ENCODE measurements around the gene EVL. TPM values are rescaled to one million over a fixed set of nuclear protein-coding genes. Genes with fewer than 3 reads are reported as not detected.

EVL gene
- polyA plus RNA-seq, 1 experiment, result 18.6 TPM

GRCh38 chr14:100083706-100084105 is 18.5 kb downstream of the EVL start:
- Histone ChIP-seq H3K36me3 (ENCODE audit: control insufficient read depth, insufficient read depth, low read length) (peaks cover 1% of the 10 kb centered on the region), H3K27me3 (ENCODE audit: control insufficient read depth, insufficient read depth, low read length) (no peaks in the 10 kb centered on the region), H3K4me3 (ENCODE audit: low read depth, low read length) (no peak overlapping the region)
- CTCF ChIA-PET, result interaction anchor here (1.6 to 5.1 kb wide), 2 partner anchors 10 to 25 kb away, joined by 4 to 21 read pairs; no protein-coding TSS in a partner anchor
- POLR2A ChIA-PET, result interaction anchor here (0.6 to 0.7 kb wide), 2 partner anchors 13 to 53 kb away, joined by 3 to 9 read pairs; no protein-coding TSS in a partner anchor
- no peak for TF ChIP-seq CTCF (IDR thresholded peaks at IDR 0.05; ENCODE audit: insufficient read depth, low read depth, low read length)
- no peak for DNase-seq (ENCODE audit: low read depth)

- H3K4me3 ChIP-seq (ENCODE audit: low read depth, low read length), result no peak overlapping the region
- H3K36me3 ChIP-seq (ENCODE audit: control insufficient read depth, insufficient read depth, low read length), result peaks cover 1% of the 10 kb centered on the region
- POLR2A ChIA-PET, result no interaction called here
- CTCF ChIA-PET, result interaction anchor here (5.1 kb wide), 1 partner anchor 24 kb away, joined by 21 read pairs; no protein-coding TSS in a partner anchor
- no peak for DNase-seq (ENCODE audit: low read depth)
- H3K27me3 ChIP-seq (ENCODE audit: control insufficient read depth, insufficient read depth, low read length), result no peaks in the 10 kb centered on the region
- TF ChIP-seq CTCF (IDR thresholded peaks at IDR 0.05; ENCODE audit: insufficient read depth, low read depth, low read length), result no peak
Observed at GRCh38 chr14:100084591-100084990, 19.4 kb downstream of the EVL start.

GRCh38 chr14:100085462-100085861 is 20.2 kb downstream of the EVL start:
- no peak for DNase-seq (ENCODE audit: low read depth)
- H3K4me3 ChIP-seq (ENCODE audit: low read depth, low read length), result no peak overlapping the region

GRCh38 chr14:100086361-100086760 is 21.1 kb downstream of the EVL start:
- no peak for TF ChIP-seq CTCF (IDR thresholded peaks at IDR 0.05; ENCODE audit: insufficient read depth, low read depth, low read length)
- Histone ChIP-seq H3K27me3 (ENCODE audit: control insufficient read depth, insufficient read depth, low read length) (no peaks in the 10 kb centered on the region), H3K4me3 (ENCODE audit: low read depth, low read length) (no peak overlapping the region), H3K36me3 (ENCODE audit: control insufficient read depth, insufficient read depth, low read length) (peaks cover 1% of the 10 kb centered on the region)
- no peak for DNase-seq (ENCODE audit: low read depth)
- ChIA-PET CTCF (interaction anchor here (0.6 to 1.3 kb wide), 2 partner anchors 11 to 36 kb away, joined by 3 to 4 read pairs; no protein-coding TSS in a partner anchor), POLR2A (no interaction called here)

More at GRCh38 chr14:100085462-100085861, 20.2 kb downstream of the EVL start:
- no peak for TF ChIP-seq CTCF (IDR thresholded peaks at IDR 0.05; ENCODE audit: insufficient read depth, low read depth, low read length)
- Histone ChIP-seq H3K36me3 (ENCODE audit: control insufficient read depth, insufficient read depth, low read length) (peaks cover 1% of the 10 kb centered on the region), H3K27me3 (ENCODE audit: control insufficient read depth, insufficient read depth, low read length) (no peaks in the 10 kb centered on the region)
- ChIA-PET POLR2A (no interaction called here), CTCF (interaction anchor here (5.1 kb wide), 1 partner anchor 23 kb away, joined by 21 read pairs; no protein-coding TSS in a partner anchor)

- no peaks in the 10 kb centered on the region for H3K27me3 ChIP-seq (ENCODE audit: control insufficient read depth, insufficient read depth, low read length)
- no peak for TF ChIP-seq CTCF (IDR thresholded peaks at IDR 0.05; ENCODE audit: insufficient read depth, low read depth, low read length)
- H3K36me3 ChIP-seq (ENCODE audit: control insufficient read depth, insufficient read depth, low read length), result peaks cover 1% of the 10 kb centered on the region
- ChIA-PET CTCF (no interaction called here), POLR2A (no interaction called here)
- no peak overlapping the region for H3K4me3 ChIP-seq (ENCODE audit: low read depth, low read length)
- no peak for DNase-seq (ENCODE audit: low read depth)
Observed at GRCh38 chr14:100088226-100088625, 23.0 kb downstream of the EVL start.

All from BJ (cell line).